Smooth muscle cell (in vitro differentiated cells): Measurements from ENCODE around the gene MAMLD1. TPM values are rescaled to one million over a fixed set of nuclear protein-coding genes. Genes with fewer than 3 reads are reported as not detected.
A peak's percentile ranks its signal among the peaks of the same experiment; 100 is the strongest.

ENCODE experiments used
- DNase-seq: peaks from one replicate; lab custom pipeline; 2025; ENCODE audit not compliant: unreplicated experiment; lab: John Stamatoyannopoulos, UW
- H2AFZ ChIP-seq: fragments of 200-600 bp; sonication (generic); 2 replicates; pipeline ENCODE4 v1.6.0; 2016; ENCODE audit warnings: antibody characterized with exemption, low read depth, mild to moderate bottlenecking
- H3F3A ChIP-seq: fragments of 200-600 bp; sonication (generic); 2 replicates; pipeline ENCODE4 v1.6.0; 2017; ENCODE audit warnings: antibody characterized with exemption, low read depth
- H3K27ac ChIP-seq: fragments of 200-600 bp; sonication (generic); 2 replicates; pipeline ENCODE4 v1.5.1; 2016; ENCODE audit warnings: low read depth, mild to moderate bottlenecking
- H3K27me3 ChIP-seq: fragments of 200-600 bp; sonication (generic); 2 replicates; pipeline ENCODE4 v1.6.1; 2016; ENCODE audit warnings: low read depth, mild to moderate bottlenecking
- H3K36me3 ChIP-seq: fragments of 200-600 bp; sonication (generic); 2 replicates; pipeline ENCODE4 v1.5.1; 2016; ENCODE audit warnings: low read depth
- H3K4me1 ChIP-seq: fragments of 200-600 bp; sonication (generic); 2 replicates; pipeline ENCODE4 v1.5.1; 2016; ENCODE audit warnings: low read depth
- H3K4me2 ChIP-seq: fragments of 200-600 bp; sonication (generic); 2 replicates; pipeline ENCODE4 v1.6.0; 2016; ENCODE audit warnings: mild to moderate bottlenecking
- H3K4me3 ChIP-seq: fragments of 200-600 bp; sonication (generic); 2 replicates; pipeline ENCODE4 v1.5.1; 2016; ENCODE audit warnings: mild to moderate bottlenecking
- H3K79me2 ChIP-seq: fragments of 200-600 bp; sonication (generic); 2 replicates; pipeline ENCODE4 v1.6.0; 2016; ENCODE audit warnings: low read depth, mild to moderate bottlenecking
- H3K9ac ChIP-seq: fragments of 200-600 bp; sonication (generic); 2 replicates; pipeline ENCODE4 v1.6.0; 2016; ENCODE audit warnings: low read depth
- H3K9me3 ChIP-seq: fragments of 200-600 bp; sonication (generic); replicated peaks from 2 replicates; pipeline ENCODE4 v1.5.1; 2016; ENCODE audit warnings: low read depth
- H4K20me1 ChIP-seq: fragments of 200-600 bp; sonication (generic); 2 replicates; pipeline ENCODE4 v1.6.0; 2016; ENCODE audit warnings: low read depth
- CTCF ChIP-seq: fragments of 200-600 bp; sonication (generic); IDR thresholded peaks from 2 replicates; pipeline ENCODE4 v1.5.1; 2017; ENCODE audit warnings: borderline replicate concordance, mild to moderate bottlenecking, antibody characterized with exemption; ENCODE audit not compliant: insufficient read depth, poor library complexity, severe bottlenecking
- WGBS: methylation state at CpG from one replicate; pipeline ENCODE4 v1.1.7; 2016; ENCODE audit warnings: low lambda C conversion rate; 5-methylcytosine and 5-hydroxymethylcytosine counted together
- polyA plus RNA-seq: library from polyadenylated mRNA; unstranded; fragments of >200 nt; fragmentation: Nextera tagmentation; extraction: Ambion mirVana; gene quantifications from 2 replicates; pipeline ENCODE4 v1.2.1, GENCODE V29; 2016
- total RNA-seq: library from RNA; depleted of rRNA; stranded (reverse); fragments of >200 nt; gene quantifications from 2 replicates; pipeline ENCODE4 v1.2.3, GENCODE V29; 2014

Gene MAMLD1
- total and polyA plus RNA-seq, 2 experiments from 2014 or later, result 2.4 to 3.8 TPM

GRCh38 chrX:150486011-150486410 lies 122.9 kb downstream of the MAMLD1 start:
- Histone ChIP-seq H3K27ac (no peak overlapping the region), H3F3A (no peaks in the 10 kb centered on the region), H4K20me1 (no peaks in the 10 kb centered on the region), H3K4me3 (no peak overlapping the region), H3K4me1 (no peaks in the 10 kb centered on the region), H3K9me3 (peaks cover 3% of the 10 kb centered on the region), H3K4me2 (no peak overlapping the region), H3K36me3 (no peaks in the 10 kb centered on the region), H3K27me3 (no peaks in the 10 kb centered on the region), H3K79me2 (no peaks in the 10 kb centered on the region), H3K9ac (no peak overlapping the region), H2AFZ (no peak overlapping the region)
- TF ChIP-seq CTCF, result peak; percentile 46
- no peak for DNase-seq
- 53% methylated on average over 3 of the region's 3 CpGs for WGBS

GRCh38 chrX:150487369-150488094 lies 124.4 kb downstream of the MAMLD1 start:
- no peak overlapping the region for H3K9ac ChIP-seq
- no peaks in the 10 kb centered on the region for H3F3A ChIP-seq
- WGBS, result 69% methylated on average over 5 of the region's 5 CpGs
- H3K27me3 ChIP-seq, result no peaks in the 10 kb centered on the region
- H3K27ac ChIP-seq, result no peak overlapping the region
- no peak overlapping the region for H3K4me2 ChIP-seq
- no peak for TF ChIP-seq CTCF
- H3K9me3 ChIP-seq, result peaks cover 3% of the 10 kb centered on the region
- no peaks in the 10 kb centered on the region for H3K36me3 ChIP-seq
- no peak overlapping the region for H2AFZ ChIP-seq
- no peak overlapping the region for H3K4me3 ChIP-seq
- no peaks in the 10 kb centered on the region for H4K20me1 ChIP-seq
- H3K4me1 ChIP-seq, result no peaks in the 10 kb centered on the region
- H3K79me2 ChIP-seq, result no peaks in the 10 kb centered on the region
- DNase-seq, result no peak

GRCh38 chrX:150489359-150490015 lies 126.4 kb downstream of the MAMLD1 start:
- Histone ChIP-seq H3F3A (no peaks in the 10 kb centered on the region), H3K36me3 (no peaks in the 10 kb centered on the region), H3K79me2 (no peaks in the 10 kb centered on the region), H3K27ac (no peak overlapping the region), H2AFZ (no peak overlapping the region), H3K4me2 (no peak overlapping the region), H4K20me1 (no peaks in the 10 kb centered on the region), H3K4me3 (no peak overlapping the region), H3K9me3 (no peaks in the 10 kb centered on the region), H3K27me3 (no peaks in the 10 kb centered on the region), H3K9ac (no peak overlapping the region), H3K4me1 (no peaks in the 10 kb centered on the region)
- TF ChIP-seq CTCF, result no peak
- 78% methylated on average over 6 of the region's 6 CpGs for WGBS
- no peak for DNase-seq
